Immature natural killer cell (primary cell): ENCODE results near the gene AMN. TPM values are rescaled to one million over a fixed set of nuclear protein-coding genes. Genes with fewer than 3 reads are reported as not detected.

Source experiments
- DNase-seq, 3 donors: peaks; one replicate each; pipeline ENCODE4 v3.0.0; 2022; ENCODE audit warnings: mixed read lengths in 1 of 3
- H3K27ac Mint-ChIP-seq, 6 donors: one replicate each; pipeline ENCODE4 v1.8.0; 2020; ENCODE audit warnings: mixed read lengths in 6 of 6, mild to moderate bottlenecking in 5 of 6, inconsistent platforms in 4 of 6, moderate library complexity in 3 of 6
- H3K27me3 Mint-ChIP-seq, 3 donors: one replicate each; pipeline ENCODE4 v1.8.0; 2020 to 2021; ENCODE audit warnings: low read depth in 3 of 3, mild to moderate bottlenecking in 3 of 3, mixed read lengths in 3 of 3, moderate library complexity in 3 of 3, inconsistent platforms in 1 of 3
- H3K36me3 Mint-ChIP-seq, 3 donors: one replicate each; pipeline ENCODE4 v1.8.0; 2020; ENCODE audit warnings: mixed read lengths in 3 of 3, inconsistent platforms in 2 of 3, mild to moderate bottlenecking in 2 of 3
- H3K4me1 Mint-ChIP-seq, 2 donors: one replicate each; pipeline ENCODE4 v1.8.0; 2020; ENCODE audit warnings: inconsistent platforms in 2 of 2, mild to moderate bottlenecking in 2 of 2, mixed read lengths in 2 of 2, moderate library complexity in 1 of 2
- H3K4me3 Mint-ChIP-seq, 5 donors: one replicate each; pipeline ENCODE4 v1.8.0; 2020; ENCODE audit warnings: mild to moderate bottlenecking in 5 of 5, mixed read lengths in 5 of 5, inconsistent platforms in 3 of 5, moderate library complexity in 3 of 5
- H3K9me3 Mint-ChIP-seq, 6 donors: one replicate each; pipeline ENCODE4 v1.8.0; 2020; ENCODE audit warnings: mild to moderate bottlenecking in 6 of 6, mixed read lengths in 6 of 6, inconsistent platforms in 4 of 6, moderate library complexity in 3 of 6
- polyA plus RNA-seq, 3 donors: library from polyadenylated mRNA; unstranded; fragments of 300-500 nt; fragmentation: Illumina TruSeq; gene quantifications; one replicate each; pipeline ENCODE4 v1.2.3, GENCODE V29; 2021

Gene AMN
- polyA plus RNA-seq, 3 donors from 2014 or later = 0.52 to 1.2 TPM; not detected in 1

DNA sequence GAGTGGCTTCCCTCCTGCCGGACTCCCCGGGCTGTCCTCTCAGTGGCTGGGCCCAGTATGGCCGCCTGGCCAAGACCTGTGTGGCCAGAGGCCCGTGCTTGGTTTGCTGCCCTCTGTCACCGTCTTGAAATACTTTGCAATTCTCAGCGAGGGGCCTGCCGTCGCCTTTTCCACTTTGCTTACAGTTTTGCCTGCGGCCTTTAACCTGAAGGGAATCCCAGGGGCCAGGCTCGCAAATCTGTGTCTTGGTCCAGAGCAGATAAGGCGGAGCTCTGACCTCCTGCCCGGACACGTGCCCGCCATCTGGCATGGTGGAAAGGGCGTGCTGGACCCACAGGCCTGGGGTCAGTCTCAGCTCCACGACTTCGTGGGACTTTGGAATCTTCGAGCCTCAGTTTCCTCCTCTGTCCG, 10.9 kb upstream of the AMN start:
- Mint-ChIP-seq H3K9me3 (no peaks in the 10 kb centered on the region), H3K27ac (no peak overlapping the region), H3K4me1 (no peaks in the 10 kb centered on the region), H3K27me3 (no peaks in the 10 kb centered on the region), H3K4me3 (no peak overlapping the region), H3K36me3 (peaks cover 0 to 5% (median 0%) of the 10 kb centered on the region in 3 donors)
- DNase-seq = no peak

DNA sequence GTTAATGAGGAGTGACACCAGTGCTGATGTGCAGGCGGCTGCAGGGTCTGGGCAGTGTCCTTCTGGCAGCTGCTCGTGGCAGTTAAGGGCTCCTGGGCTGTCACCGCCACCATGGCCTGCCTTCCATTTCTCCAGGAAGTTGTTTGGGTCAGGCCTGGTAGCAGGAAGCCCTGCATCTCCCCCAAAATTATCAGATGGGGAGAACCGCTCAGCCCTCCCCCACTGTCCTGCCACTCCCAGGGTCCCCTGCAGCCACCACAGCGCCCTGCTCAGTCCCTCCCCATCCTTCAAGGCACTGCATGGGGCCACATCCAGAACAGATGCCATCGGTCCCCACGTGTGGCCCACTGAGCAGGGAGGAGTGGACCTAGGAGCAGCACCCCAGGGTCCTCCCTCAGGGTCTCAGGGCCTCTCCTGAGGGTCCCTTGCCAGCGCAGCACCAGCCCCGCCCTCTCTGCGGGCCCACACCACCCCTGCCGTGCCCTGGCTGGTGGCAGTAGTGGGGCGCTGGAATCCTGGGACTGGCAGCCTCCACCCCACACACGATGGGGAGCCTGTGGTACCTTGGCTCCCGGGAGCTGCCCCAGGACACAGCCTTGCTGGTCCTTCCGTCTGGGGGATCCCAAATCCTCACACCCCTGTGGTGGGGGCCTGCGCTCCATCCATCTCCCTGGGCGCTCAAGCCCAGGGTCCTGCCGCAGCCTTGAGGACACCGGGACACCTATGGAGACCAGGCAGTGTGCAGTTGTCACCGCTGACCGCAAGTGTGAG, 10.3 kb upstream of the AMN start:
- Mint-ChIP-seq H3K27ac (no peak overlapping the region), H3K9me3 (no peaks in the 10 kb centered on the region)
- no peak for DNase-seq

DNA sequence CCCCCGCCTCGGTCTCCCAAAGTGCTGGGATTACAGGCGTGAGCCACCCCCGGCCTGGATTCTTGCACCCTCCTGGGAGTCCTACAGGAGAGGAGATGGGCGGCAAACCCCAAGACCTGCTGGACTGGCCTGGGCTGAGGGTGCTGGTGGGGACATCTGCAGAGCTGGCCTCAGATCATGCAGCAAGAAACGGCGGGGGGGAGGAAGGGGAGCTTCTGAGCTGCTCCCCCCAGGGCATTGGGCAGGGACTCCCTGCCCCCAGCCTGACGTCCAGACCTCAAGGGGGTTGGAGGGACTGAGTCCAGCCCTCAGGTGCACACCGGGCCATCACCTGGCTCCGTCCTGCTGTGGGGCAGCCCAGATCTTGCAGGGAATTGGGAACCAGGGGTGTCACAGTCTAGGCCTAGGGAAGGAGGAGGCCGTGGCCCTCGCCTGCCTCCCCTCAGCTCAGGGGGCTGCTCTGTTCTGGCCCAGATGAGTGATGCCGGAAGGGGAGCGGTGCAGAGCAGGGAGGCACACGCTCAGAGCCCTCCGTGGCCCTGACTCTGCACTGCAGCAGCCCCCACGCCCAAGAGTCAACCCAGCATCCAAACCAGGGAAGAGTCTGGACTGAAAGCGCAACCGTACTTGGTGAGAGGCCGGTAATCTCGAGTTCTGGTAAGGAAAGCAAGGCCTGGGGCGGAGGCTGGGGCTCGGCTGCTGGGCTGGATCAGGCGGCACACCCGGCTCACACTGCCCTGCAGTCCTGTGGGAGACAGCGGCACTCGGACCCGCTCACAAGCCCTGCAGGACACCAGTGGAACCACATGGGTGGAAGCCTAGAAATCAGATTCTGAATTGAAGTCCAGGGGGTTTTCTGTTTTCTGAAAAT, 8.9 kb upstream of the AMN start:
- Mint-ChIP-seq H3K27ac (no peak overlapping the region), H3K4me3 (no peak overlapping the region), H3K27me3 (peaks cover 0 to 1% (median 0%) of the 10 kb centered on the region in 3 donors), H3K9me3 (no peaks in the 10 kb centered on the region), H3K4me1 (no peaks in the 10 kb centered on the region), H3K36me3 (no peaks in the 10 kb centered on the region)
- no peak for DNase-seq

More for the DNA sequence above, 10.3 kb upstream of the AMN start:
- Mint-ChIP-seq H3K36me3 (peaks cover 0 to 5% (median 0%) of the 10 kb centered on the region in 3 donors), H3K27me3 (no peaks in the 10 kb centered on the region), H3K4me3 (no peak overlapping the region), H3K4me1 (no peaks in the 10 kb centered on the region)

DNA sequence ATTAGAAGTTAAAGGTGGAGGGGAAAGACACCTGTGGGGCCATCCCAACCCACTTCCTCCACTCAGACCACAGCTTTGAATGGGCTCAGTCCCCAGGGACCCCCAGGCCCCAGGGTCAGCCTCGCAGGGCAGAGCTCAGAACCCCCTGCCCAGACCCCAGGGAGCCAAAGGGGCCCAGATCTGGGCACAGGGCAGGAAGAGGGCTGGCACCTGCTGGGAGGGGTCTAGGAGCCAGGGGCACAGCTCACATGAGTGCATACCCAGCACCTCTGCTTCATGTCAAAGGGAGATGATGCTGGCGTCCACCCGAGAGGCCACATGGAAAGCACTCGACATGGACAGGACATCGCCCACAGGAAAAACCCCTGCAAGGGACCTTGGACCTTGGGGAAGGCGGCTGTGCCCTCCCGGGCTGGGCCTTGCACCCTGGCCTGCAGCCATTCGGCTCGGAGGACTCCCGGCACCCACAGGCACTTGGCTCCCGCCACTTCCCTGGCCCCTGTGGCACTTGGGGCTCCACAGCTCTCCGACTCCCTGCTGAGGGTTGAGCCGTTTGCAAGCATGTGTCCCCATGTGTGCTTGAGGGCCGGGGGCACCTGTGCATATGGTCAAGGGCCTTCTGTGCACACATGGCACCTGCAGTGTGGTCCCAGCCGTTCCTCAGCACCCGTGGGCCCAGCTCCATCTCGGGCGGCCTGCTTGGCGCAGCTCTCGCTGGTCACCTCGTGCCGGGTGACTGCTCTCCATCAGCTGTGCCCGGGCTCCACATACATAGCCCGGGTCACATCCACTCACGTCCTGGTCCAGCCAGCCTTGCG, 7.8 kb upstream of the AMN start:
- H3K27ac Mint-ChIP-seq = no peak overlapping the region
- H3K4me1 Mint-ChIP-seq = no peaks in the 10 kb centered on the region
- H3K9me3 Mint-ChIP-seq = no peaks in the 10 kb centered on the region
- H3K27me3 Mint-ChIP-seq = peaks cover 0 to 1% (median 0%) of the 10 kb centered on the region in 3 donors
- H3K36me3 Mint-ChIP-seq = no peaks in the 10 kb centered on the region
- no peak overlapping the region for H3K4me3 Mint-ChIP-seq
- DNase-seq = no peak

DNA sequence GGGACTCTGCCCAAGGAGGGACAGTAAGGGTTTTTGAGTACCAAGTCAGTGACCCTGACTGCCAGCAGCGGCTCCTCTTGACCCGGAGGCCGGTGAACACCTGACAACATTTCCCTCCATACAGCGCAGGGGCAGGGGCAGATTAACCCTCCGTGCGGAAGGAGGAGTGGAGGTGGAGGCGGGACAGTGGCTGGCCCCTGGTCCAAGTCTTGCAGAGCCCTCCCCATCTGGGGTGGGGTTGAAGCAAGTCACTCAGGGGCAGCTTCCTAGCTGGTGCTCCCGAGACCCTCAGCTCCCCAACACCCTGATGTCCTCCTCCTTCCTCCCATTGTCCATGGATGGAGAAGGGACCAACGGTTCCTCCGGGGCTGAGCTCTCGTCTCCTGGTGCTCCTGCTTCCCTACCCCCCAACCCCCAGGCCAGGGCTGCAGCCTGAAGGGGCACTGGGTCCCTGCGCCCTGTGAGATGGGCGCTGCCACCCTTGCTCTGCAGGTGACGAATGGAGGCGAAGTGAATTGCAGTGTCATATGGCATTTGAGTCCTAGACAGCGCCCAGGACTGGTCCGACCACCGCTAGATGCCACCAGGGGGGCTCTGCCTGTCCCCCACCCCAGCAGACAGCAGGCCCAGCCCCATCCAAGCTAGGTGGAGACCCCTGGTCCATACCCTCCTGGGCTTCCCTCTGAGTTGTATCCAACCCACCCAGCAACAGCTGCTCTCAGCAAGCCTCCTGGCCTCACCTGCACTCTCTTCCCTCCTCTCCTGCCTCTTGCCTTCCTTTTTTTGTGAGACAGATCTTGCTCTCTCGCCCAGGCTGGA, 7.0 kb upstream of the AMN start:
- Mint-ChIP-seq H3K36me3 (no peaks in the 10 kb centered on the region), H3K4me1 (no peaks in the 10 kb centered on the region), H3K27ac (no peak overlapping the region), H3K4me3 (no peak overlapping the region), H3K9me3 (no peaks in the 10 kb centered on the region), H3K27me3 (peaks cover 0 to 1% (median 0%) of the 10 kb centered on the region in 3 donors)
- no peak for DNase-seq

DNA sequence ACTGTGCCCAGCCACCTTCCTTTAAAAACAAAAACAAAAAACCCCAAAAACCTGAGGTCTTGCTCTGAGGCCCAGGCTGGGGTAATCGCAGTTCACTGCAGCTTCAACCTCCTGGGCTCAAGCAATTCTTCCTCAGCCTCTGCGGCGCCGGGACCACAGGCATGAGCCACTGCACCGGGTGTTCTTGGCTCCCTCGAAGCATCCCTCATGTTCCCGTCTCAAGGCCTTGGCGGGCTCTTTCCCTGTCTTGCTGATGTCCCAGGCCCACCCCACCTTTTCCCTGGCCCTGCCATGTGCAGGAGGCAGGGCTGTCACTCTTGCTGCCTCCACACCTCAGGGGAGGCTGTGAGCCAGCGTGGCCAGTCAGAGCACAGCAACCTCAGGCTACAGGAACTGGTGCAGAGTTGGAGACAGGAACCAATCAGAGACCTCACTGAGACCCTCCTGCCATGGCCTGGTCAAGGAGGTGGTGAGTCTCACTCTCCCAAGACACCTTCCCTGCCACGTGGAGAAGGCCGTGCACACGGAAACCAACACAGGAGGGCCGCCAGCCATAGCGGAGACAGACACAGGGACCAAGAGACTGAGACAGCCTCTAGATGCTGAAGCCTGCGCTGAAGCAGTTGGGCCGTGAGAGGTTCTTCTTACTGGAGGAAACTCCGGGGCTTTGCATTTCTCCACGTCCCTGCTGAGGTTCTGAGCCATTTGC, 6.0 kb upstream of the AMN start:
- no peak overlapping the region for H3K27ac Mint-ChIP-seq

DNA sequence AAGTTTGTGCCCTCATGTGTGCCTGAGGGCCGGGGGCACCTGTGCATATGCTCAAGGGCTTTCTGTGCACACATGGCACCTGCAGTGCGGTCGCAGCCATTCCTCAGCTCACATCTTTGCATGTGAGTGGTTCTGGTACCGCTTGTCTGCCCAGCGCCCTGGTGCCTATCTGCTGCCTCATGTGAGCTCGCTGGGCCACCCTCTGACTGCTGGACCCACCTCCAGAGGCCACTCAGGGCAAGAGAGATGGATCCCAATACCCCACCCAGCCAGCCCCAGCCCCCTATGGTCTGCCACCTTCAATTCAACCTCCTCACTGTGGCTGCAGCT, 5.4 kb upstream of the AMN start:
- no peaks in the 10 kb centered on the region for H3K4me1 Mint-ChIP-seq
- H3K36me3 Mint-ChIP-seq = no peaks in the 10 kb centered on the region
- DNase-seq = no peak
- H3K9me3 Mint-ChIP-seq = no peaks in the 10 kb centered on the region
- peaks cover 0 to 1% (median 0%) of the 10 kb centered on the region in 3 donors for H3K27me3 Mint-ChIP-seq
- no peak overlapping the region for H3K27ac Mint-ChIP-seq
- no peak overlapping the region for H3K4me3 Mint-ChIP-seq

More for the DNA sequence above, 6.0 kb upstream of the AMN start:
- H3K27me3 Mint-ChIP-seq = peaks cover 0 to 1% (median 0%) of the 10 kb centered on the region in 3 donors
- no peak overlapping the region for H3K4me3 Mint-ChIP-seq
- DNase-seq = no peak
- no peaks in the 10 kb centered on the region for H3K9me3 Mint-ChIP-seq
- no peaks in the 10 kb centered on the region for H3K4me1 Mint-ChIP-seq
- H3K36me3 Mint-ChIP-seq = no peaks in the 10 kb centered on the region

DNA sequence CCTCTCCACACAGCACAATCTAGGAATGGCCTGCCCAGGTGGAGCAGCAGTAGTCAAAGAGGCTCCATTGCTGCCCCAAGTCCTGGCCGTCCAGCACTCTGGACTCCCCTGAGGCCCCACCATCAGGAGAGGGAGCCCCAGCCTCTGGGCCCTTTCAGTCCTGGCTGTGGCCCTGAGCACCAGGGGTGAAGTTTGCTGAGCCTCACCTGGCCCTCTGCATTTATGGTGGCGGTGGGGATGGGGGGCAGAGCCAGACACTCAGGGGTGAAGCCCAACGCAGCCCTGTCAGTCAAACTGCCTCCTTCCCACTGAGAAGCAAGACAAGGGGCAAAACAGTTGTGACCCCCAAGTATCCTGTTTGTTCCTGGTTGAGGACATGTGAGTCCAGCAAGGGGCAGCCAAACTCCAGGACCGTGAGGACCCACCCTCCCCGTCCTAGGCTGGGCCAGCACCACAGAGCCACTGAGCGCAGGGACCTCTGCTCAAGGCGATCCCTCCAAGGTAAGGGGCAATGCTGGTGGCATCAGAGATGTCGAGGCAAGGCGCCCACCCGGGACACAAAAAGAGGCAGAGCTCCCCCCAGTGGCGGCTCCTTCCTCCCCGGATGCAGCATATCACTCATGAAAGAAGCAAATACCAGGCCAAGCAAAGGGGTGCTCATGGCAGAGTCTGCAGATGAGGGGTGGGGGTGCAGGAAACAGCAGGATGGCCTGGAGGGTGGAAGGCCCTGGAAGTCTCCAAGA, 4.8 kb upstream of the AMN start:
- H3K9me3 Mint-ChIP-seq = no peaks in the 10 kb centered on the region

DNA sequence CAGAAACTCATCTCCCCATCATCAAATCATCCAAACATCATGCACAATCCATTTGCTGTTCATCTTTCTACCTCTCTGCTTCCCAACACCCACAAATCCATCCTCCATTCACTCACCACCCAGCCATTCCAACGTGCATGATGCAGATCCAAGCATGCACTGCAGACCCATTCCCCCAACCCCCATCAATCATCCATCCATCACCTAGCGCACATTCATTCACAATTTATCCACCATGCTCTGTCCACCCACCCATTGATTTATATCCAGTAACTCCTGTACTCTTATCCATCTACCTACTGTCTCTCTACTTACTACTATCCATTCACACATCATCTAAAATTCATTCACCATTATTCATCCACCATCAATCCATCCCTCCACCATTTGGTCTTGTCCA, 4.0 kb upstream of the AMN start:
- H3K36me3 Mint-ChIP-seq = no peaks in the 10 kb centered on the region
- no peak overlapping the region for H3K4me3 Mint-ChIP-seq
- H3K27ac Mint-ChIP-seq = no peak overlapping the region
- peaks cover 0 to 1% (median 0%) of the 10 kb centered on the region in 3 donors for H3K27me3 Mint-ChIP-seq
- H3K4me1 Mint-ChIP-seq = no peaks in the 10 kb centered on the region
- no peaks in the 10 kb centered on the region for H3K9me3 Mint-ChIP-seq
- DNase-seq = no peak

More for the DNA sequence above, 4.8 kb upstream of the AMN start:
- peak; percentile 26 to 46 (median 36) for DNase-seq
- H3K36me3 Mint-ChIP-seq = no peaks in the 10 kb centered on the region
- H3K4me3 Mint-ChIP-seq = no peak overlapping the region
- H3K27me3 Mint-ChIP-seq = peaks cover 0 to 1% (median 0%) of the 10 kb centered on the region in 3 donors
- H3K4me1 Mint-ChIP-seq = no peaks in the 10 kb centered on the region
- H3K27ac Mint-ChIP-seq = no peak overlapping the region

DNA sequence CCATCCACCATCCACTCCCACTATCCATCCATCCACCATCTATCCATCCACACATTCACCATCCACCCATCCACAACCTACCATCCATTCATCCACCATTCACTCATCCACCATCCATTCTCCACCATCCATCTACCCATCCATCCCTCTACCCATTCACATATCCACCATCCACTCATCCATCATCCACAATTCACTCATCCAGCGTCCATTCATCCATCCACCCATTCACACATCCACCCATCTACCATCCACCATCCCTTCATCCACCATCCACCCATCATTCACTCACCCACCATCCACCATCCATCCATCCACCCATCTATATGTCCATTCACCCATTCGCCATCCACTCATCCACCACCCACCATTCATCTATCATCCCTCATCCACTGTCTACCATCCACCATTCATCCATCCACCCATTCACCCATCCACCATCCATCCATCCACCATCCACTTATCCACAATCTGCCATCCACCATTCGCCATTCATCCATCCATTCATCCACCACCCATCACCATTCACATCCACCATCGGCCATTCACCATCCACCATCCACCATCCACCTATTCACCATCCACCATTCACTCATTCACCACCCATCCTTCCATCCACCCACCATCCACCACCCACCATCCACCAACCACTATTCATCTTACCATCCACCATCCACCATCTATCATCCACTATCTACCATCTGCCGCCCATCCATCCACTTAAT, 2.0 kb upstream of the AMN start:
- Mint-ChIP-seq H3K4me3 (no peak overlapping the region), H3K36me3 (no peaks in the 10 kb centered on the region), H3K27ac (no peak overlapping the region), H3K9me3 (no peaks in the 10 kb centered on the region), H3K4me1 (no peaks in the 10 kb centered on the region), H3K27me3 (peaks cover 1 to 4% (median 2%) of the 10 kb centered on the region in 3 donors)
- DNase-seq = no peak

DNA sequence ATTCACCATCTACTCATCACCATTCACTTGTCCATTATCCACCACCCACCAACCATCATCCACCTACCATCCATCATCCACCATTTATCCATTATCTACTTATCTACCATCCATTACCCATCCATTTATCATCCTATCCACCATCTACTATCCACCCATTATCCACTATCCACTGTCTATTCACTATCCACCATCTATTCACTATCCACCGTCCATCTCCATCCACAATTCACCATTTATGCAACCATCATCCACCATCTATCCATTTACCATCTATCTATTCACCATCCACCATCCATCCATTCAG, 1.5 kb upstream of the AMN start:
- peaks cover 1 to 5% (median 2%) of the 10 kb centered on the region in 3 donors for H3K27me3 Mint-ChIP-seq
- H3K36me3 Mint-ChIP-seq = no peaks in the 10 kb centered on the region
- H3K27ac Mint-ChIP-seq = no peak overlapping the region
- no peaks in the 10 kb centered on the region for H3K4me1 Mint-ChIP-seq
- no peaks in the 10 kb centered on the region for H3K9me3 Mint-ChIP-seq
- no peak overlapping the region for H3K4me3 Mint-ChIP-seq
- DNase-seq = no peak
